ENCODE data around the gene FOXE3.

- no peak for TF ChIP-seq SUZ12 (IDR thresholded peaks at IDR 0.05; ENCODE audit: extremely low read depth, insufficient read depth, insufficient read length)
- TF ChIP-seq ZNF274 (IDR thresholded peaks at IDR 0.05; ENCODE audit: low read depth, low read length): no peak
- no peak for TF ChIP-seq YY1 (IDR thresholded peaks at IDR 0.05; ENCODE audit: insufficient read depth, insufficient read length)
Observed at GRCh38 chr1:47409311-47410067, 6.6 kb upstream of the FOXE3 start.
